Measurements from ENCODE around the gene EFCC1.
"Not testable (repeated sequence)": the region's sequence is repeated elsewhere in the genome, so short reads cannot be mapped to it uniquely, and the experiment has no call there.

Gene EFCC1

GRCh38 chr3:129059311-129059958 lies 58.3 kb downstream of the EFCC1 start:
- no peak for DNase-seq

- no peak for DNase-seq
These were observed 59.3 kb downstream of the EFCC1 start, which contains the start of gene GP9 for GRCh38 chr3:129060276-129061022. Gene GP9, plus strand, starts transcription at chr3:129060779. Its CDS starts 961 bp downstream, at chr3:129061740.

- DNase-seq = no peak
These were observed 60.2 kb downstream of the EFCC1 start for GRCh38 chr3:129061023-129061887.

- DNase-seq = no peak
These were observed 61.1 kb downstream of the EFCC1 start for GRCh38 chr3:129061888-129062834.

GRCh38 chr3:129063091-129063640 lies 62.1 kb downstream of the EFCC1 start:
- no peak for DNase-seq

GRCh38 chr3:129063841-129064482 lies 62.9 kb downstream of the EFCC1 start:
- no peak for DNase-seq

GRCh38 chr3:129065016-129065719 lies 64.1 kb downstream of the EFCC1 start:
- DNase-seq = no peak

GRCh38 chr3:129065720-129066073 lies 64.6 kb downstream of the EFCC1 start:
- DNase-seq = no peak

- DNase-seq = not testable (repeated sequence)
These were observed 66.6 kb downstream of the EFCC1 start for GRCh38 chr3:129067719-129068118.

GRCh38 chr3:129068291-129068886 lies 67.3 kb downstream of the EFCC1 start:
- no peak for DNase-seq

GRCh38 chr3:129069313-129070085 lies 68.4 kb downstream of the EFCC1 start:
- DNase-seq = not testable (repeated sequence)

- no peak for DNase-seq
These were observed 69.2 kb downstream of the EFCC1 start for GRCh38 chr3:129070086-129070885.

- DNase-seq = no peak
These were observed 76.1 kb downstream of the EFCC1 start for GRCh38 chr3:129077222-129077621.

- DNase-seq = no peak
These were observed 77.4 kb downstream of the EFCC1 start for GRCh38 chr3:129078510-129078909.

- DNase-seq = no peak
These were observed 80.4 kb downstream of the EFCC1 start for GRCh38 chr3:129081503-129081902.

GRCh38 chr3:129082026-129082425 lies 80.9 kb downstream of the EFCC1 start:
- no peak for DNase-seq

GRCh38 chr3:129084501-129084900 lies 83.4 kb downstream of the EFCC1 start:
- DNase-seq = no peak

- no peak for DNase-seq
These were observed 84.1 kb downstream of the EFCC1 start for GRCh38 chr3:129085165-129085715.

All from NCI-H1694 treated with DMSO at 0.1 percent for 48 hours (cell line).